IPS DF 19.7 (cell line): ENCODE results near the gene B9D1.

Experiments used
- DNase-seq: peaks from one replicate; pipeline ENCODE4 v3.0.0-alpha.2; 2013; ENCODE audit warnings: low read depth, low spot score

The B9D1 gene

GRCh38 chr17:19320876-19321275 is 41.6 kb downstream of the B9D1 start:
- DNase-seq = no peak

GRCh38 chr17:19319771-19320505 is 42.6 kb downstream of the B9D1 start:
- DNase-seq = no peak

- no peak for DNase-seq
Observed at GRCh38 chr17:19318611-19319010, 43.9 kb downstream of the B9D1 start.

- DNase-seq = peak; percentile 90
Observed at GRCh38 chr17:19317359-19318095, 45.0 kb downstream of the B9D1 start.

GRCh38 chr17:19316761-19317358 is 45.7 kb downstream of the B9D1 start:
- DNase-seq = no peak

GRCh38 chr17:19315104-19315503 is 47.4 kb downstream of the B9D1 start:
- no peak for DNase-seq

GRCh38 chr17:19313746-19314651 is 48.5 kb downstream of the B9D1 start:
- no peak for DNase-seq

- DNase-seq = no peak
Observed at GRCh38 chr17:19313066-19313745, 49.3 kb downstream of the B9D1 start.

GRCh38 chr17:19312406-19312805 is 50.1 kb downstream of the B9D1 start:
- no peak for DNase-seq

- no peak for DNase-seq
Observed at GRCh38 chr17:19311421-19312215, 50.9 kb downstream of the B9D1 start.

- DNase-seq = no peak
Observed at GRCh38 chr17:19311016-19311415, 51.5 kb downstream of the B9D1 start.

- DNase-seq = no peak
Observed at GRCh38 chr17:19310151-19310550, 52.4 kb downstream of the B9D1 start.

GRCh38 chr17:19309701-19310100 is 52.8 kb downstream of the B9D1 start:
- no peak for DNase-seq

- DNase-seq = no peak
Observed at GRCh38 chr17:19308398-19308797, 54.1 kb downstream of the B9D1 start.

GRCh38 chr17:19307521-19307920 is 55.0 kb downstream of the B9D1 start:
- no peak for DNase-seq

- DNase-seq = no peak
Observed at GRCh38 chr17:19306160-19307111, 56.1 kb downstream of the B9D1 start.

GRCh38 chr17:19305761-19306159 is 56.8 kb downstream of the B9D1 start:
- no peak for DNase-seq

GRCh38 chr17:19305256-19305655 is 57.3 kb downstream of the B9D1 start:
- DNase-seq = no peak

GRCh38 chr17:19304751-19305150 is 57.8 kb downstream of the B9D1 start:
- no peak for DNase-seq
